KOPT-K1 (cell line): Measurements from ENCODE around the gene TSPAN14.

Source experiments
- H3K27ac ChIP-seq: fragments of 200-600 bp; sonication (generic); 2 replicates; pipeline ENCODE4 v1.5.1; 2016; ENCODE audit warnings: antibody characterized with exemption, mild to moderate bottlenecking, low read depth, low read length; ENCODE audit not compliant: poor library complexity, severe bottlenecking
- H3K36me3 ChIP-seq: fragments of 200-600 bp; sonication (generic); 2 replicates; pipeline ENCODE4 v1.5.1; 2017; ENCODE audit warnings: antibody characterized with exemption, mild to moderate bottlenecking, low read length, moderate library complexity; ENCODE audit not compliant: insufficient read depth
- H3K9me3 ChIP-seq: fragments of 200-600 bp; sonication (generic); 2 replicates; pipeline ENCODE4 v1.5.1; 2017; ENCODE audit warnings: antibody characterized with exemption, low read length, mild to moderate bottlenecking; ENCODE audit not compliant: insufficient read depth, poor library complexity, severe bottlenecking

The TSPAN14 gene, protein sequence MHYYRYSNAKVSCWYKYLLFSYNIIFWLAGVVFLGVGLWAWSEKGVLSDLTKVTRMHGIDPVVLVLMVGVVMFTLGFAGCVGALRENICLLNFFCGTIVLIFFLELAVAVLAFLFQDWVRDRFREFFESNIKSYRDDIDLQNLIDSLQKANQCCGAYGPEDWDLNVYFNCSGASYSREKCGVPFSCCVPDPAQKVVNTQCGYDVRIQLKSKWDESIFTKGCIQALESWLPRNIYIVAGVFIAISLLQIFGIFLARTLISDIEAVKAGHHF

DNA sequence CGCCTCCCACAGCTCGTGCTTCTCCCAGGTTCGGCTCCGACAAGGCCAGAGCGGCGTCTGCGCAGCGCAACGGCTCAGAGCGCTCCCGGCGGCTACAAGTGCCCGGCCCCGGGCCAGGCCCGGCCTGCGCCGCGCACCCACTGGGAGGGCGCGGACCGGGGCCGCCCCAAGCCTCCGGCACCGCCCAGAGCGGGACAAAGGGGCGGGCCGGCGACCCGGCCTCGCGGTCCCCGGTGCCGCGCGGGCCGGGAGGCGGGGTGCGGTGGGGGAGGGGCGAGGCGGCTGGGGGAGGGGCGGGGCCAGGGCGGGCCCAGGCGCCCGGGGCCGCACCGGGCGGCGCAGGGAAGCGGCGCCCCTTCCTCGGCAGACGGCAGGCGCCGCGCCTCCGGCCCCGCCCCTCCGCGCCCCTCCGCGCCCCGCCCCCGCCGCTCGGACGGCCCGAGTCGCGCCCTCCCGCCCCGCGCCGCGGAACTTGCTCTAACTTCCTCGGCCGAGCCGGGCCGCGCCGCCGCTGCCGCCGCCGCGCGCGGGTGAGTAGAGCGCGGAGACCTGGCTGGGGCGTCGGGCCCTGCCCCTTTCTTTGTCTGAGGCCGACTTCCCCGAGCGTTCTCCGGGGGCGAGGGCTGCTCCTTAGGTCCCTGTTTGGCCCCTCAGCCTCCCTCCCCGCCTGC lies at the start of gene TSPAN14:
Gene TSPAN14 (plus strand): TSS at position 469 of the 671 bp plus-strand sequence. CDS start 34,924 bp downstream, outside the sequence.
- Histone ChIP-seq H3K36me3 (no peaks in the 10 kb centered on the region), H3K9me3 (no peaks in the 10 kb centered on the region), H3K27ac (peak within 1 kb of the TSS; percentile 60)

- Histone ChIP-seq H3K36me3 (no peaks in the 10 kb centered on the region), H3K9me3 (no peaks in the 10 kb centered on the region), H3K27ac (no peak overlapping the region)
Observed at GRCh38 chr10:80405035-80405434, 49.1 kb upstream of the TSPAN14 start.

DNA sequence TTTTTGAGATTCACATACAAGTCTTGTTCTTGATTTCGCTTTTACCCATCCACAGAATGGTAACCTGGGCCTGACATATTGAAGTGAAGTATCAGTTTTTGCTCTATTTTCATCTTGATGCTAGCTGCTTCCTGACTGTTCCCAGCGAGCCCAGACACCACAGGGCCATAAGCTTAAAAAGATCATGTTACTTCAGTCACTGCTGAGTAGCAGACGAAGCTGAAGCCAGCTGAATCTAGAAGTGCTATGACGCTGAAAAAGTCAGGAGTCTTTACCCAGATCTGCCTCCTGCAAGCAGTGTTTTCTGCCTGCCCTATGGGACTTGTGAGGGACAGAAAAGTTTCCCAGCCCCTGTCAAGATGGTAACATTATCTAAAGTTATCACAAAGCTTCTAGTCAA lies 48.5 kb upstream of the TSPAN14 start:
- no peak overlapping the region for H3K27ac ChIP-seq
- H3K36me3 ChIP-seq = no peaks in the 10 kb centered on the region
- no peaks in the 10 kb centered on the region for H3K9me3 ChIP-seq

DNA sequence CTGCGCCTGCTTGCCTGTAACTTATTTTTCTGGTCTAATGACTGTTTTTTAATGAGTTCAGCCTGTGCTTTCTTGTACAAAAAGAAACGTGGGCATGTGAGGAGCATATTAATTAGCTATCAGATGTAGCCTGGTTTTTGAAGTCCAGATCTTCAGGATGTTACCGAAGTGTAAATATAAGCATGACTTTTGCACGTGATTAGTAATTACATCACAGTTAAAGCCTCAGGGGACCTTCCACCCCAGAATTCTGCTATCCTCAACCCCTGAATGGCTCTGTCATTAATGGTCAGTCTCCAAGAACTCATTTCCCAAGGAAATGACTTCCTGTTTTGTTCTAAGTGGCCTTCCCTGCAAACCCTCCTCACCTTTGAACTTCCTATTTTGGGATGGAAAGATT lies 47.9 kb upstream of the TSPAN14 start:
- no peaks in the 10 kb centered on the region for H3K9me3 ChIP-seq
- H3K36me3 ChIP-seq = no peaks in the 10 kb centered on the region
- H3K27ac ChIP-seq = no peak overlapping the region

GRCh38 chr10:80407812-80408241 lies 46.3 kb upstream of the TSPAN14 start:
- H3K9me3 ChIP-seq = no peaks in the 10 kb centered on the region
- no peaks in the 10 kb centered on the region for H3K36me3 ChIP-seq
- peak overlapping the region; percentile 55 for H3K27ac ChIP-seq

GRCh38 chr10:80408242-80409101 lies 45.6 kb upstream of the TSPAN14 start, which contains the start of gene PRXL2A:
Gene PRXL2A (plus strand): TSS chr10:80408551. CDS start chr10:80420468, 11,917 bp downstream.
- H3K27ac ChIP-seq = peak within 1 kb of the TSS; percentile 55
- no peaks in the 10 kb centered on the region for H3K36me3 ChIP-seq
- no peaks in the 10 kb centered on the region for H3K9me3 ChIP-seq

- Histone ChIP-seq H3K9me3 (no peaks in the 10 kb centered on the region), H3K36me3 (no peaks in the 10 kb centered on the region), H3K27ac (peak overlapping the region; percentile 55)
Observed at GRCh38 chr10:80409121-80409520, 45.0 kb upstream of the TSPAN14 start.

DNA sequence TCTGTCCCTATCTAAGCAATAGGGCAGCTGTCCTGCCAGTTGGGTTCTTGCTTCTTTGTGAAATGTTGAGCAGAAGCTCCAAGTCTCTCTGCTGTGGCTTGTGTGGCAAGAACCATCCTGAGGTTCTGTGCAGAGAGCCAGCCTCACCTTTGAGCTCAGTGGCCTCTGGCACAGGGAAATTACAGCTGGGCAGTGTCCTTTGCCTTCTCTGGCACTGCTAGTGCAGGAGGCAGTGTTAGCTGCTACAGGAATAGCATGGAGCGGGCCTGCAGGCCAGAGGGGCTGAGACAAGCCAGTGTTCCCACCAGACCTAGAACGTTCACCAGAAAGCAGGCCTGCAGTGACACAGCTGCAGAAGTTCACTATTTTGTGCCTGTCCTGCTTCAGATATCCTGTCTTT lies 44.0 kb upstream of the TSPAN14 start:
- Histone ChIP-seq H3K9me3 (no peaks in the 10 kb centered on the region), H3K27ac (no peak overlapping the region), H3K36me3 (no peaks in the 10 kb centered on the region)

DNA sequence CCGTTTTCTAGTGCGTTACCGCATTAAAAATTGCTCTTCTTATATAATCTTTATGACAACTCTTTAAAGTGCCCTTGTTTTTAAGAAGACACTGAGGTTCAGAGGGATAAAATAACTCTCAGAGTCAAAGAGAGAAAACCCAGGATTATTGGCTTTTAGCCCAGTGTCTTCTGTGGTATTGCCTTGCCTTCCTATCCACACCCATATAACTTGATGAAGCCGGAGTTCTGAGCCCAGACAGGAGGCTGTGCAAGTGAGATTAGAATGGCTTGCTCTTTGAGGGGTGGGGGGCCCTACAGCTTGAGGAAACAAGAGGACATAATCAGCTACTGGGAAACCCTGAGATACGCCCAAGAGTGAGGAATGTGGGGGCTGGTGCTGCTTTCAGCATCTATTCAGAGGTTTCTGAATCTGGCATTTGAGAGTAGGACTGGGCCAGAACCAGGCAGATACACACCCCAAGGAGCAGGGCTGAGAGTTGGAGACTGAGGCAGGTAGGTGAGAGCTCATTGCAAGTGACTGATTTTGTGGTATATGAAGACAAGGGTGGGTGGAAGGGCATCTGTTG lies 43.4 kb upstream of the TSPAN14 start:
- no peak overlapping the region for H3K27ac ChIP-seq
- H3K36me3 ChIP-seq = no peaks in the 10 kb centered on the region
- H3K9me3 ChIP-seq = no peaks in the 10 kb centered on the region

GRCh38 chr10:80411267-80411668 lies 42.8 kb upstream of the TSPAN14 start:
- Histone ChIP-seq H3K9me3 (no peaks in the 10 kb centered on the region), H3K27ac (no peak overlapping the region), H3K36me3 (no peaks in the 10 kb centered on the region)

DNA sequence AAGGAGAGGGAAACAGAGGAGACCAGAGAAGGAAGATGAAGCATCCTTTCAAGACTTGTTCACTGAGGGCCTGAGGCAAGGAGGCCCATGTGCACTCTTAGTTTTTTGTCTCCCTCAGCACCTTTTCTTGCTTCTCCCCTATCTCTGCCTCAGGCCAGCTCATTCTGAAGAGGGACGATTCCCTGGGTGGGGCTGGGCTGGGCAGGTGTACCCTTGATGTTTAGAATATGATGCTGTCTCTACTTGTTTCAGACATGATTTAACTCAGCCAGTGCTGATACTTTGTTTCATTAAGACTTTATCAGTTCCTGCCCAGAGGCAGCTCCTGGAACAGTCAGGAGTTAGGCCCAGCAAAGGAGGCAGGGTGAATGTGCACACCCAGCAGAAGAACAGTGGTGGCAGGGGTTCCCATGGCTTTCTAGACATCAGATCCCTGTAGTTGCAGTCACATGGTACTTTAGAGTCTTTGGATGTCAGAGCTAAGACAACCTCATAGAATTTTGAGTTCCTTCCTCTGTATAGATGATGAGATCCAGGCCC lies 42.4 kb upstream of the TSPAN14 start:
- no peak overlapping the region for H3K27ac ChIP-seq
- no peaks in the 10 kb centered on the region for H3K9me3 ChIP-seq
- no peaks in the 10 kb centered on the region for H3K36me3 ChIP-seq

DNA sequence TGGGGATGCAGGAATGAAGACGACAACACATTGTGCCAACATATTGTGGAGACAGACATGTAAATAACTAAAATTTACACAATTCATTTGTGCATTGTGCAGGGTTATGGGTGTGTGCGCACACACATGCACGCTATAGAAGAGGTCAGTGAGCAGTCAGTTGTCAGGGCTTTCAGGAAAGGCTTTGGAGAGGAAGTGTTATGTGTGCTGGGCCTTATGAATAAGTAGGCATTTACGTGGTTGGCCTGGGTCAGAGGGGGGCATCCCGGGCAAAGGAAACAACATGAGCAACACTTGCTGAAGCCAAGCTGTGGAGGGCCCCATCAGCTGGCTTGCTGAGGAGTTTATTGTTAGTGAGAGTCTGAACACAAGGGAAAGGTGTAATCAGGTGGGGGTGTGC lies 41.6 kb upstream of the TSPAN14 start:
- Histone ChIP-seq H3K36me3 (no peaks in the 10 kb centered on the region), H3K9me3 (no peaks in the 10 kb centered on the region), H3K27ac (no peak overlapping the region)

GRCh38 chr10:80413271-80413996 lies 40.7 kb upstream of the TSPAN14 start:
- H3K36me3 ChIP-seq = no peaks in the 10 kb centered on the region
- no peaks in the 10 kb centered on the region for H3K9me3 ChIP-seq
- H3K27ac ChIP-seq = no peak overlapping the region
